Measurements from ENCODE around the gene RAB33B. TPM values are rescaled to one million over a fixed set of nuclear protein-coding genes. Genes with fewer than 3 reads are reported as not detected.
"Not testable (repeated sequence)": the region's sequence is repeated elsewhere in the genome, so short reads cannot be mapped to it uniquely, and the experiment has no call there.

The RAB33B gene
- polyA plus RNA-seq, 3 donors = 5.8 to 8.1 (median 6.0) TPM

DNA sequence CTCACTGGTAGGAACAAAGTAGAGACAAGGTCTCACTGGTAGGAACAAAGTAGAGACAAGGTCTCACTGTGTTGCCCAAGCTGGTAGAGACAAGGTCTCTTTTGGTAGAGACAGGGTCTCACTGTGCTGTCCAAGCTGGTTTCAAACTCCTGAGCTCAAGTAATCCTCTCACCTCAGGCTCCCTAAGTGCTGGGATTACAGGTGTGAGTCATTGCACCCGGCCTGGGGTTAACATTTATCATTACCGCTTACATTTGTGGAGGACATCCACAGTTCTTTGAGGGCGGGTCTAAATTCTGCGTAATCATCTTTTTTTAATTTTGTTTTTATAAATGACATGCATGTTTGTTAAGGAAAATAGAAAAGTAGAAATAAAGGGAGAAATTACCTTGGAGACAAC, 12.0 kb downstream of the RAB33B start:
- H3K4me2 ChIP-seq (replicated peaks; ENCODE audit: extremely low read depth, low read length, poor library complexity, severe bottlenecking) = no peak overlapping the region
- no peak for DNase-seq
- Mint-ChIP-seq H3K27me3 (ENCODE audit: low read depth in 3 of 3) (no peaks in the 10 kb centered on the region), H3K4me1 (peaks cover 19% of the 10 kb centered on the region), H3K36me3 (peaks cover 12 to 30% of the 10 kb centered on the region in 2 donors), H3K27ac (peak overlapping the region in 2 of 7 donors; percentile 42 to 48), H3K9me3 (peaks cover 3 to 20% (median 15%) of the 10 kb centered on the region in 7 donors), H3K4me3 (no peak overlapping the region)
- peaks cover 0 to 9% of the 10 kb centered on the region in 2 donors for H3K9me3 ChIP-seq (replicated peaks in 1 of 2; ENCODE audit: control insufficient read depth in 1 of 2, insufficient read depth in 1 of 2, low read length in 2 of 2)
- intact Hi-C loops (cut with micrococcal nuclease) = no loop called here
- no peak overlapping the region for H2AFZ ChIP-seq (ENCODE audit: insufficient read depth, low read depth, low read length, poor library complexity, severe bottlenecking)
- peaks cover 94% of the 10 kb centered on the region for H3K79me2 ChIP-seq (ENCODE audit: insufficient read depth, low read length)
- no peaks in the 10 kb centered on the region for H3K27me3 ChIP-seq (ENCODE audit: control insufficient read depth in 2 of 2, insufficient read depth in 2 of 2, low read length in 2 of 2)
- no peak overlapping the region for H3K9ac ChIP-seq (ENCODE audit: insufficient read depth, low read length, poor library complexity, severe bottlenecking)
- WGBS (ENCODE audit: insufficient coverage) = no CpG with 5 or more reads among the region's 4 CpGs
- peaks cover 86% of the 10 kb centered on the region for H4K20me1 ChIP-seq (ENCODE audit: insufficient read depth, low read length)
- H3K4me1 ChIP-seq (ENCODE audit: control insufficient read depth in 1 of 2, insufficient read depth in 2 of 2, low read length in 2 of 2) = peaks cover 6 to 7% of the 10 kb centered on the region in 2 donors
- H3K27ac ChIP-seq (ENCODE audit: low read depth in 1 of 2, low read length in 2 of 2) = no peak overlapping the region
- H3K4me3 ChIP-seq (replicated peaks in 1 of 3; ENCODE audit: low read depth in 2 of 3, low read length in 3 of 3) = no peak overlapping the region
- no peaks in the 10 kb centered on the region for H3K36me3 ChIP-seq (replicated peaks in 1 of 2; ENCODE audit: control insufficient read depth in 1 of 2, insufficient read depth in 2 of 2, low read length in 2 of 2)
- TF ChIP-seq, protein P1, sequence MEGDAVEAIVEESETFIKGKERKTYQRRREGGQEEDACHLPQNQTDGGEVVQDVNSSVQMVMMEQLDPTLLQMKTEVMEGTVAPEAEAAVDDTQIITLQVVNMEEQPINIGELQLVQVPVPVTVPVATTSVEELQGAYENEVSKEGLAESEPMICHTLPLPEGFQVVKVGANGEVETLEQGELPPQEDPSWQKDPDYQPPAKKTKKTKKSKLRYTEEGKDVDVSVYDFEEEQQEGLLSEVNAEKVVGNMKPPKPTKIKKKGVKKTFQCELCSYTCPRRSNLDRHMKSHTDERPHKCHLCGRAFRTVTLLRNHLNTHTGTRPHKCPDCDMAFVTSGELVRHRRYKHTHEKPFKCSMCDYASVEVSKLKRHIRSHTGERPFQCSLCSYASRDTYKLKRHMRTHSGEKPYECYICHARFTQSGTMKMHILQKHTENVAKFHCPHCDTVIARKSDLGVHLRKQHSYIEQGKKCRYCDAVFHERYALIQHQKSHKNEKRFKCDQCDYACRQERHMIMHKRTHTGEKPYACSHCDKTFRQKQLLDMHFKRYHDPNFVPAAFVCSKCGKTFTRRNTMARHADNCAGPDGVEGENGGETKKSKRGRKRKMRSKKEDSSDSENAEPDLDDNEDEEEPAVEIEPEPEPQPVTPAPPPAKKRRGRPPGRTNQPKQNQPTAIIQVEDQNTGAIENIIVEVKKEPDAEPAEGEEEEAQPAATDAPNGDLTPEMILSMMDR (IDR thresholded peaks at IDR 0.05) = no peak

DNA sequence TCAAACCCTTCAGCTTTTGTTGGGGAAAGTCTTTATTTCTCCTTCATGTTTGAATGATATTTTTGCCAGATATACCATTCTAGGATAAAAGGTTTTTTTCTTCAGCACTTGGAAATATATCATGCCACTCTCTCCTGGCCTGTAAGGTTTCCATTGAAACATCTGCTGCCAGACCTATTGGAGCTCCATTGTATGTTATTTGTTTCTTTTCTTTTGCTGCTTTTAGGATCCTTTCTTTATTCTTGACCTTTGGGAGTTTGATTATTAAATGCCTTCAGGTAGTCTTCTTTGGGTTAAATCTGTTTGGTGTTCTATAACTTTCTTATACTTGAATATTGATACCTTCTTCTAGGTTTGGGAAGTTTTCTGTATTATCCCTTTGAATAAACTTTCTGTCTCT, 14.8 kb downstream of the RAB33B start:
- peaks cover 13 to 15% of the 10 kb centered on the region in 2 donors for H3K36me3 ChIP-seq (replicated peaks in 1 of 2; ENCODE audit: control insufficient read depth in 1 of 2, insufficient read depth in 2 of 2, low read length in 2 of 2)
- H3K4me1 ChIP-seq (ENCODE audit: control insufficient read depth in 1 of 2, insufficient read depth in 2 of 2, low read length in 2 of 2); H3K9ac ChIP-seq (ENCODE audit: insufficient read depth, low read length, poor library complexity, severe bottlenecking); H3K27me3 Mint-ChIP-seq (ENCODE audit: low read depth in 3 of 3); H3K4me3 ChIP-seq (replicated peaks in 1 of 3; ENCODE audit: low read depth in 2 of 3, low read length in 3 of 3); H3K27ac ChIP-seq (ENCODE audit: low read depth in 1 of 2, low read length in 2 of 2); intact Hi-C loops (cut with micrococcal nuclease); H3K4me3 Mint-ChIP-seq; DNase-seq; H3K4me2 ChIP-seq (replicated peaks; ENCODE audit: extremely low read depth, low read length, poor library complexity, severe bottlenecking); H3K9me3 ChIP-seq (replicated peaks in 1 of 2; ENCODE audit: control insufficient read depth in 1 of 2, insufficient read depth in 1 of 2, low read length in 2 of 2); H3K27me3 ChIP-seq (ENCODE audit: control insufficient read depth in 2 of 2, insufficient read depth in 2 of 2, low read length in 2 of 2); H2AFZ ChIP-seq (ENCODE audit: insufficient read depth, low read depth, low read length, poor library complexity, severe bottlenecking): not testable (repeated sequence)
- Mint-ChIP-seq H3K36me3 (peaks cover 23 to 43% of the 10 kb centered on the region in 2 donors), H3K27ac (peak overlapping the region in 1 of 7 donors; percentile 19), H3K4me1 (peaks cover 16% of the 10 kb centered on the region), H3K9me3 (peaks cover 3 to 23% (median 15%) of the 10 kb centered on the region in 7 donors)
- peaks cover 78% of the 10 kb centered on the region for H4K20me1 ChIP-seq (ENCODE audit: insufficient read depth, low read length)
- peaks cover 88% of the 10 kb centered on the region for H3K79me2 ChIP-seq (ENCODE audit: insufficient read depth, low read length)

Data from CD14-positive monocyte (primary cell).